GM23248 (cell line): Measurements from ENCODE around the gene POMC. TPM values are rescaled to one million over a fixed set of nuclear protein-coding genes. Genes with fewer than 3 reads are reported as not detected.

Source experiments
- DNase-seq: peaks from one replicate; pipeline ENCODE4 v3.0.0-alpha.2; 2015
- H2AFZ ChIP-seq: fragments of 200-600 bp; sonication (generic); 2 replicates; pipeline ENCODE4 v1.6.1; 2016; ENCODE audit warnings: antibody characterized with exemption
- H3F3A ChIP-seq: fragments of 200-600 bp; sonication (generic); 2 replicates; pipeline ENCODE4 v1.6.1; 2016; ENCODE audit warnings: mild to moderate bottlenecking, antibody characterized with exemption, mixed run types; ENCODE audit not compliant: insufficient read depth
- H3K27ac ChIP-seq: fragments of 200-600 bp; sonication (generic); 2 replicates; pipeline ENCODE4 v1.5.1; 2016; ENCODE audit warnings: mild to moderate bottlenecking
- H3K27me3 ChIP-seq: fragments of 200-600 bp; sonication (generic); replicated peaks from 2 replicates; pipeline ENCODE4 v1.6.1; 2016; ENCODE audit warnings: mild to moderate bottlenecking; ENCODE audit not compliant: insufficient read depth
- H3K36me3 ChIP-seq: fragments of 200-600 bp; sonication (generic); 2 replicates; pipeline ENCODE4 v1.6.1; 2016; ENCODE audit warnings: low read depth, mild to moderate bottlenecking
- H3K4me1 ChIP-seq: fragments of 200-600 bp; sonication (generic); 2 replicates; pipeline ENCODE4 v1.6.1; 2016; ENCODE audit warnings: mild to moderate bottlenecking; ENCODE audit not compliant: insufficient read depth
- H3K4me2 ChIP-seq: fragments of 200-600 bp; sonication (generic); one replicate; pipeline ENCODE4 v1.6.1; 2016; ENCODE audit warnings: mild to moderate bottlenecking; ENCODE audit not compliant: unreplicated experiment
- H3K4me3 ChIP-seq: fragments of 200-600 bp; sonication (generic); 2 replicates; pipeline ENCODE4 v1.5.1; 2016; ENCODE audit warnings: mild to moderate bottlenecking
- H3K79me2 ChIP-seq: fragments of 200-600 bp; sonication (generic); 2 replicates; pipeline ENCODE4 v1.6.1; 2016; ENCODE audit warnings: mild to moderate bottlenecking; ENCODE audit not compliant: insufficient read depth
- H3K9ac ChIP-seq: fragments of 200-600 bp; sonication (generic); 2 replicates; pipeline ENCODE4 v1.6.1; 2016; ENCODE audit warnings: mild to moderate bottlenecking
- H3K9me2 ChIP-seq: fragments of 200-600 bp; sonication (generic); 2 replicates; pipeline ENCODE4 v1.6.1; 2016; ENCODE audit warnings: mixed run types, mild to moderate bottlenecking, moderate library complexity; ENCODE audit not compliant: insufficient read depth
- H3K9me3 ChIP-seq: fragments of 200-600 bp; sonication (generic); one replicate; pipeline ENCODE4 v1.6.1; 2017; ENCODE audit warnings: low read depth
- H4K20me1 ChIP-seq: fragments of 200-600 bp; sonication (generic); 2 replicates; pipeline ENCODE4 v1.6.0; 2016; ENCODE audit not compliant: insufficient read depth
- EZH2 ChIP-seq: fragments of 200-600 bp; sonication (generic); IDR thresholded peaks from 2 replicates; pipeline ENCODE4 v1.6.1; 2018; ENCODE audit warnings: antibody characterized with exemption, mild to moderate bottlenecking; ENCODE audit not compliant: insufficient read depth, poor library complexity, severe bottlenecking
- EZH2phosphoT487 ChIP-seq: fragments of 200-600 bp; sonication (generic); IDR thresholded peaks from 2 replicates; pipeline ENCODE4 v1.6.1; 2018; ENCODE audit warnings: antibody characterized with exemption, moderate library complexity, mild to moderate bottlenecking, low read depth; ENCODE audit not compliant: insufficient read depth
- WGBS, 2 experiments: methylation state at CpG; one replicate each; pipeline ENCODE4 v1.1.6; 2015 to 2017; ENCODE audit warnings: low lambda C conversion rate in 2 of 2, low coverage in 1 of 2; ENCODE audit errors: missing lambda C conversion rate in 2 of 2; 5-methylcytosine and 5-hydroxymethylcytosine counted together
- in situ Hi-C: fragments of 300-500 bp; cut with MboI; formaldehyde crosslinking; loops from 2 replicates; pipeline ENCODE4 v1.15.0; 2020
- polyA plus RNA-seq: library from polyadenylated mRNA; unstranded; fragments of >200 nt; fragmentation: Nextera tagmentation; extraction: Ambion mirVana; gene quantifications from 2 replicates; pipeline ENCODE4 v1.2.1, GENCODE V29; 2016
- total RNA-seq: library from RNA; depleted of rRNA; stranded (reverse); fragments of >200 nt; shearing (Covaris generic); gene quantifications from 2 replicates; pipeline ENCODE4 v1.2.3, GENCODE V29; 2014

Gene POMC
- total and polyA plus RNA-seq, 2 experiments from 2014 or later = 2.5 to 3.6 TPM

- no peaks in the 10 kb centered on the region for H3K4me1 ChIP-seq
- H2AFZ ChIP-seq = no peak overlapping the region
- no peaks in the 10 kb centered on the region for H3K79me2 ChIP-seq
- no peaks in the 10 kb centered on the region for H3K9me3 ChIP-seq
- peaks cover 44% of the 10 kb centered on the region for H3K27me3 ChIP-seq
- WGBS, 2 experiments = 32 to 41% methylated on average over 5 of the region's 5 CpGs
- in situ Hi-C loops = loop anchor here (25.0 kb wide), 1 partner anchor 764 kb away; no protein-coding TSS in a partner anchor
- no peak overlapping the region for H3K4me2 ChIP-seq
- no peak overlapping the region for H3K27ac ChIP-seq
- no peaks in the 10 kb centered on the region for H4K20me1 ChIP-seq
- no peaks in the 10 kb centered on the region for H3F3A ChIP-seq
- no peak overlapping the region for H3K4me3 ChIP-seq
- no peak overlapping the region for H3K9ac ChIP-seq
- DNase-seq = no peak
- H3K9me2 ChIP-seq = no peaks in the 10 kb centered on the region
- no peak for TF ChIP-seq EZH2phosphoT487
- no peak for TF ChIP-seq EZH2
- H3K36me3 ChIP-seq = no peaks in the 10 kb centered on the region
Observed at GRCh38 chr2:25176541-25177181, 8.3 kb upstream of the POMC start.

GRCh38 chr2:25176138-25176537, 7.8 kb upstream of the POMC start:
- H4K20me1 ChIP-seq = no peaks in the 10 kb centered on the region
- no peak overlapping the region for H3K4me2 ChIP-seq
- no peak overlapping the region for H3K9ac ChIP-seq
- no peaks in the 10 kb centered on the region for H3F3A ChIP-seq
- H3K36me3 ChIP-seq = no peaks in the 10 kb centered on the region
- TF ChIP-seq EZH2 = no peak
- no peak for TF ChIP-seq EZH2phosphoT487
- 44 to 54% methylated on average over 6 of the region's 6 CpGs for WGBS, 2 experiments
- in situ Hi-C loops = loop anchor here (25.0 kb wide), 1 partner anchor 764 kb away; no protein-coding TSS in a partner anchor
- H3K27me3 ChIP-seq = peaks cover 49% of the 10 kb centered on the region
- H3K4me1 ChIP-seq = no peaks in the 10 kb centered on the region
- no peaks in the 10 kb centered on the region for H3K79me2 ChIP-seq
- no peak overlapping the region for H3K27ac ChIP-seq
- H3K9me3 ChIP-seq = no peaks in the 10 kb centered on the region
- no peak overlapping the region for H2AFZ ChIP-seq
- no peak overlapping the region for H3K4me3 ChIP-seq
- H3K9me2 ChIP-seq = no peaks in the 10 kb centered on the region
- DNase-seq = no peak

- no peak for TF ChIP-seq EZH2phosphoT487
- Histone ChIP-seq H4K20me1 (no peaks in the 10 kb centered on the region), H3K27me3 (peaks cover 49% of the 10 kb centered on the region), H3K9me2 (no peaks in the 10 kb centered on the region), H3K9me3 (no peaks in the 10 kb centered on the region), H3K4me3 (no peak overlapping the region), H3K4me1 (no peaks in the 10 kb centered on the region), H3K79me2 (no peaks in the 10 kb centered on the region), H3K4me2 (no peak overlapping the region), H3K36me3 (no peaks in the 10 kb centered on the region), H3F3A (no peaks in the 10 kb centered on the region), H3K27ac (no peak overlapping the region), H2AFZ (no peak overlapping the region), H3K9ac (no peak overlapping the region)
- DNase-seq = no peak
- WGBS, 2 experiments = 61 to 71% methylated on average over 6 of the region's 6 CpGs
- in situ Hi-C loops = no loop called here
Observed at GRCh38 chr2:25174192-25174861, 5.9 kb upstream of the POMC start.

- H3F3A ChIP-seq = no peaks in the 10 kb centered on the region
- no peaks in the 10 kb centered on the region for H3K79me2 ChIP-seq
- no peaks in the 10 kb centered on the region for H3K9me3 ChIP-seq
- no peak for DNase-seq
- peaks cover 55% of the 10 kb centered on the region for H3K27me3 ChIP-seq
- H3K9ac ChIP-seq = no peak overlapping the region
- no peaks in the 10 kb centered on the region for H3K9me2 ChIP-seq
- in situ Hi-C loops = no loop called here
- no peaks in the 10 kb centered on the region for H4K20me1 ChIP-seq
- WGBS, 2 experiments = 62 to 65% methylated on average over 4 to 5 of the region's 5 CpGs
- no peaks in the 10 kb centered on the region for H3K36me3 ChIP-seq
- H3K27ac ChIP-seq = no peak overlapping the region
- no peak overlapping the region for H3K4me2 ChIP-seq
- TF ChIP-seq EZH2phosphoT487 = no peak
- no peak overlapping the region for H2AFZ ChIP-seq
- H3K4me3 ChIP-seq = no peak overlapping the region
- no peaks in the 10 kb centered on the region for H3K4me1 ChIP-seq
Observed at GRCh38 chr2:25173719-25174118, 5.3 kb upstream of the POMC start.
